ENCODE results near the gene AGFG2. TPM values are rescaled to one million over a fixed set of nuclear protein-coding genes. Genes with fewer than 3 reads are reported as not detected.
"Not testable (repeated sequence)": the region's sequence is repeated elsewhere in the genome, so short reads cannot be mapped to it uniquely, and the experiment has no call there.

Gene AGFG2
- total RNA-seq, 1 experiment from 2014 or later: 42.3 TPM

DNA sequence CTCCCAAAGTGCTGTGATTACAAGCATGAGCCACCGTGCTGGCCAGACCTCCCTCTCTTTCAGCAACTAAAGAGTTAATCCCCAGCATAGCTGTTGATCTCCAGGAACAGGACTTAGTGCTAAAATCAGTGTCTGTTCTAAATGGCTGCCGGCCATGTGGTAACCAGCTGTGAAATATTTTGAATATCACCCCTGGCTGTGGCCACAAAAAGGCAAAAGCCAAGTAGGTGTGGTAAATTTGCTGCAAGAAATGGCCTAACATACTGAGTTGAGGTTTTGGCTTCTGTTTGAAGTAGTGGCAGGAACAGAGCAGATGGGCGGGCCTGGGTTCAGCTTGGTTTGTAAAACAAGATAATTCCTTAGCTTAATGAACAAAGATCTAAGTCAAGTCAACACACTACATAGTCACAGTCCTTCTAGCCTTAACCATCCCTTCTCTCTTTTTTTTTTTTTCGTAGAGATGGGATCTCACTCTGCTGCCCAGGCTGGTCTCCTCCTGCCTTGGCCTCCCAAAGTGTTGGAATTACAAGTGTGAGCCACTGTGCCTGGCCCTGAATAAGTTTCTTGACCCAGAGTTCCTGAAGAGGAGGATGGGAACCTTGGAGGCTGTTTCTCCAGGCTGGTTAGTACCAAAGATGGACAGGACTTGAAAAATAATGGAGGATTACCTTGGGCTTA, 22.7 kb upstream of the AGFG2 start:
- in situ Hi-C loops (cut with HindIII; ENCODE audit: low pct_unique_long_range_greater_than_20kb, low sequenced_read_pairs): no loop called here
- peak; percentile 59 for DNase-seq (ENCODE audit: low read depth)

DNA sequence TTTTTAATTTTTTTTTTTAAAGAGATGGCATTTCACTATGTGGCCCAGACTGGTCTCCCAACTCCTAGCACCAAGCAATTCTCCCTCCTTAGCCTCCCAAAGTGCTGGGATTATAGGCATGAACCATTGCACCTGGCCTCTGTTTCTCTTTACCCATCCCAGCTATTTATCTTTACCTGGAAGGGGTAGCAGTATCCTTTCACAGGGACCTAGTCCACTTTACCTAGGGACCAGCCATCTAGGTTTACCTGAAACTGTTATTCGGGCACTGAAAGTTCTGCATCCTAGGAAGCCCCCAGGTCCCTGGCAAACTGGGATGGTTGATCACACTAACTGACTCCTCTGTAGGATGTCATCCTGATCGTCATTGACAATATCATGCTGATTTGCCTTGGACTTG, 21.7 kb upstream of the AGFG2 start:
- no peak for DNase-seq (ENCODE audit: low read depth)
- in situ Hi-C loops (cut with HindIII; ENCODE audit: low pct_unique_long_range_greater_than_20kb, low sequenced_read_pairs): no loop called here

DNA sequence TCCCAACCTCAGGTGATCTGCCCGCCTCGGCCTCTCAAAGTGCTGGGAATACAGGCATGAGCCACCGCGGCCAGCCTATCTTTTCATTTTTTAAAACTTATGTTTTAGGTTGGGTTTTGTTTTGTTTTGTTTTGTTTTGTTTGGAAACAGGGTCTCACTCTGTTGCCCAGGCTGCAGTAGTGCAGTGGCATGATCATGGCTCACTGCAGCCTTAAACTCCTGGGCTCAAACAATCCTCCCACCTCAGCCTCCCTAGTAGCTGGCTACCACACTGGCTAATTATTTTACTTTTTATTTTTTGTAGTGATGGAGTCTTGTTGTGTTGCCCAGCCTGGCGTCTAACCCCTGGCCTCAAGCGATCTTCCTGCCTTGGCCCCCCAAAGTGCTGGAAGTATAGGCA, 19.4 kb upstream of the AGFG2 start:
- no peak for DNase-seq (ENCODE audit: low read depth)
- in situ Hi-C loops (cut with HindIII; ENCODE audit: low pct_unique_long_range_greater_than_20kb, low sequenced_read_pairs): no loop called here

DNA sequence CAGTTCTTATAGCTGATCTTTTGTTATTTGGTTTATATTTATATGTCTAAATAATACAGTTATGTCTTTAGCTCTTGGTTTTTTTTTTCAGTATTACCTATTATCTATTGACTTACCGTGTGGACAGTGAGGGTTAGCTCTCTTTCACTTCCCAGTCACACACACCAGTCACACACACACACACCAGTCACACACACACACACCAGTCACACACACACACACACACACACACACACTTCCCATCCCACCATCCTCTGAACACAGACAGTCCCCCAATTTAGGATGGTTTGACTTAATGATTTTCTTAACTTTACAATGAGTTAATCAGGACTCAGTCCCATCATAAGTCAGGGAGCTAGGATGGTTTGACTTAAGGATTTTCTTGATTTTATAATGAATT, 18.9 kb upstream of the AGFG2 start:
- in situ Hi-C loops (cut with HindIII; ENCODE audit: low pct_unique_long_range_greater_than_20kb, low sequenced_read_pairs): no loop called here
- no peak for DNase-seq (ENCODE audit: low read depth)

DNA sequence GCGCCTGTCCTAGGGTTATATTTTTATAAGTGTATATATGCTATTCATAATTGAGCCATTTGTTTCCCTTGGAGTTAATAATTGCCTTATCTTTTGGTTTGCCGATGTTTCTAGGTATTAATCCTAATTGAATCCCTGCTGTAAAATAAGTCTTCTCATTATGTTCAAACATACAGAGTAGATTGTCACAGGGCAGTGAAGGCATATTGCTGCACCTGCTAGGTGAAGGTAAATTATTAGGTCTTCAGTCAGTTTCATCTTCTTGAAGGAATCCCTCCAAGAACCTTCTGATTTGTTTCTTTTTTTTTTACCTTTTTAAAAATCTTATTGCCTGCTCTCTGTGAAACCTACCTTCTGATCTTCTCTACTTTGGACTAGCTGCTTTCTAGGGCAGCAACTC, 17.9 kb upstream of the AGFG2 start:
- in situ Hi-C loops (cut with HindIII; ENCODE audit: low pct_unique_long_range_greater_than_20kb, low sequenced_read_pairs): no loop called here
- no peak for DNase-seq (ENCODE audit: low read depth)

DNA sequence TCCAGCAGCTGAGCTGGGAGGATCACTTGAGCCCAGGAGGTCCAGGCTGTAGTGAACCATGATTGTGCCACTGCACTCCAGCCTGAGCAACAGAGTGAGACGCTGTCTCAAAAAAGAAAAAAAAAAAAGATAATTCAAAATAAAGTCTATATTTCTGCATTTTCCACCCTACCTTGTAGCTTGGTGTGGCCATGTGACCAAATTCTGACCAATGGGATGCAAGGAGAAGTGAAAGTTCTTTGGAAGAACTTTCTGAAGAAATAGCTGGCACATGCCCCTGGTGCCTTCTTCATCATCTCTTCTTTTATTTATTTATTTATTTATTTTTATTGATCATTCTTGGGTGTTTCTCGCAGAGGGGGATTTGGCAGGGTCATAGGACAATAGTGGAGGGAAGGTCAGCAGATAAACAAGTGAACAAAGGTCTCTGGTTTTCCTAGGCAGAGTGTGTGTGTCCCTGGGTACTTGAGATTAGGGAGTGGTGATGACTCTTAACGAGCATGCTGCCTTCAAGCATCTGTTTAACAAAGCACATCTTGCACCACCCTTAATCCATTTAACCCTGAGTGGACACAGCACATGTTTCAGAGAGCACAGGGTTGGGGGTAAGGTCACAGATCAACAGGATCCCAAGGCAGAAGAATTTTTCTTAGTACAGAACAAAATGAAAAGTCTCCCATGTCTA, 17.0 kb upstream of the AGFG2 start:
- in situ Hi-C loops (cut with HindIII; ENCODE audit: low pct_unique_long_range_greater_than_20kb, low sequenced_read_pairs); DNase-seq (ENCODE audit: low read depth): not testable (repeated sequence)

DNA sequence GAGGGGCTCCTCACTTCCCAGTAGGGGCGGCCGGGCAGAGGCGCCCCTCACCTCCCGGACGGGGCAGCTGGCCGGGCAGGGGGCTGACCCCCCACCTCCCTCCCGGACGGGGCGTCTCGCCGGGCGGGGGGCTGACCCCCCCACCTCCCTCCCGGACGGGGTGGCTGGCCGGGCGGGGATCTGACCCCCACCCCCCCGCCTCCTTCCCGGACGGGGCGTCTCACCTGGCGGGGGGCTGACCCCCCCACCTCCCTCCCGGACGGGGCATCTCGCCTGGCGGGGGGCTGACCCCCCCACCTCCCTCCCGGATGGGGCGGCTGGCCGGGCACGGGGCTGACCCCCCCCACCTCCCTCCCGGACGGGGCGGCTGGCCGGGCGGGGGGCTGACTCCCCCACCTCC, 15.8 kb upstream of the AGFG2 start:
- DNase-seq (ENCODE audit: low read depth); in situ Hi-C loops (cut with HindIII; ENCODE audit: low pct_unique_long_range_greater_than_20kb, low sequenced_read_pairs): not testable (repeated sequence)

DNA sequence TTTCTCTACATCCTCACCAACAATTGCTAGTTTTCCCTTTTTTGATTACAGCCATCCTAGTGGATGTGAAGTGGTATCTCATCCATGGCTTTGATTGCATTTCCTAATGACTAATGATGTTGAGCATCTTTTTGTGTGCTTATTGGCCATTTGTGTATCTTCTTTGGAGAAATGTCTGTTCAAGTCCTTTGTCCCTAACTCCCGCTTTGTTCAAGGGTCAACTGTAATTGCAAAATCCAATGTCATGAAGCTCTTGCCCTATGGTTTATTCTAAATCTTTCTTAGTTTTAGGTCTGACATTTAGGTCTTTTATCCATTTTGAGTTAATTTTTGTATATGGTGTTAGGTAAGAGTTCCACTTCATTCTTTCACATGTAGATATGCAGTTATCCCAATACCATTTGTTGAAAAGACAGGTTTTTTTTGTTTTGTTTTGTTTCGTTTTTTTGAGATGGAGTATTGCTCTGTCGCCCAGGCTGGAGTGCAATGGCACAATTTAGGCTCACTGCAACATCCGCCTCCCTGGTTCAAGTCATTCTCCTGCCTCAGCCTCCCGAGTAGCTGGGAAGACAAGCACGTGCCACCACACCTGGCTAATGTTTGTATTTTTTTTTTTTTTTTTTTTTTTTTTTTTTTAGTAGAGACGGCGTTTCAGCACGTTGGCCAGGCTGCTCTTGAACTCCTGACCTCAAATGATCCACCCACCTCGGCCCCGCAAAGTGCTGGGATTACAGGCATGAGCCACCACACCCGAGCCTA, 10.7 kb upstream of the AGFG2 start:
- in situ Hi-C loops (cut with HindIII; ENCODE audit: low pct_unique_long_range_greater_than_20kb, low sequenced_read_pairs); DNase-seq (ENCODE audit: low read depth): not testable (repeated sequence)

DNA sequence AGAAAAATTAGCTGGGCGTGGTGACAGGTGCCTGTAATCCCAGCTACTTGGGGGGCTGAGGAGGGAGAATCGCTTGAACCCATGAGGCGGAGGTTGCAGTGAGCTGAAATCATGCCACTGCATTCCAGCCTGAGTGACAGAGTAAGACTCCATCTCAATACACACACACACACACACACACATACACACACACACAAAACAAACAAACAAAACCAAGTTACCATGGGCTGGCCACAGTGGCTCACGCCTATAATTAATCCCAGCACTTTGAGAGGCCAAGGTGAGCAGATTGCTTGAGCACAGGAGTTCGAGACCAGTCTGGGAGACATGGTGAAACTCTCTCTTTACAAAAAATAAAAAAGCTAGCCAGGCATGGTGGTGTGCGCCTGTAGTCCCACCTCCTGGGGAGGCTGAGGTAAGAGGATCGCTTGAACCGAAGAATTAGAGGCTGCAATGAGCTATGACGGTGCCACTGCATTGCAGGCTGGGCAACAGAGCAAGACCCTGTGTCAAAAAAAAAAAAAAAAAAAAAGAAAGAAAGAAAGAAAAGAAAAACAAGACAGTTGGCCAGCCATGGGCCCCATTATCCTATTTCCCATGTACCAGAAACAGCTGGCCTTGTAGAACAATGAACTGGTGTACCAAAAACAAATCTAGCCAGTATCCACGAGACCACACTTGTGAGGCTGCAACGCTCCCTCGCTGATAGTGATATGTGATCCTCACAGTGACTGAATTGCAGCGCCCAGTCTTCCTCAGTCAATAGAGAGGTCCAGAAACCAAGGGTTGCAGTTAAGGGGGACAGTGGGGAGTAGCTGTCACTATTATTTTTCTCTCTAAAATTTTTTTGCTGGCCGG, 6.6 kb upstream of the AGFG2 start:
- no peak for DNase-seq (ENCODE audit: low read depth)
- in situ Hi-C loops (cut with HindIII; ENCODE audit: low pct_unique_long_range_greater_than_20kb, low sequenced_read_pairs): no loop called here

DNA sequence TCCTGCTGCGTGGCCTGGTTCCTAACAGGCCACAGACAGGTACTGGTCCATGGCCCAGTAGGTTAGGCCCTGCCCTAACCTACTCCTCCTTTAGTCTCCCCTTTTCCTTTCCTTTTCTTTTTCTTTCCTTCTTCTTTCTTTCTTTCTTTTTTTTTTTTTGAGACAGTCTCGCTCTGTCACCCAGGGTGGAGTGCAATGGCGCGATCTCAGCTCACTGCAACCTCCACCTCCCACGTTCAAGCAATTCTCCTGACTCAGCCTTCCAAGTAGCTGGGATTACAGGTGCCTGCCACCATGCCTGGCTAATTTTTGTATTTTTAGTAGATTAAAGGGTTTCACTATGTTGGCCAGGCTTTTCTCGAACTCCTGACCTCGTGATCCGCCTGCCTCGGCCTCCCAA, 3.0 kb upstream of the AGFG2 start:
- in situ Hi-C loops (cut with HindIII; ENCODE audit: low pct_unique_long_range_greater_than_20kb, low sequenced_read_pairs); DNase-seq (ENCODE audit: low read depth): not testable (repeated sequence)

DNA sequence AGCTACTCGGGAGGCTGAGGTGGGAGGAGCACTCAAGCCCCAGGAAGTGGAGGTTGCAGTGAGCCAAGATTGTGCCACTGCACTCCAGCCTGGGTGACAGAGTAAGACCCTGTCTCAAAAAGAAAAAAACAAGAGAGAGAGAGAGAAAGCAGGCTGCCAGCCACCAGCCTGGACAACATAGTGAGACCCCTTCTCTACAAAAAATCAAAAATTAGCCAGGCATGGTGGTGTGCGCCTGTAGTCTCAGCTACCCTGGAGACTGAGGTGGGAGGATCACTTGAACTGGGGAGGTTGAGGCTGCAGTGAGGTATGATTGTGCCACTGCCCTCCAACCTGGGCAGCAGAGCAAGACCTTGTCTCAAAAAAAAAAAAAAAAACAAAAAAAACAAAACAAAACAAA, 2.3 kb upstream of the AGFG2 start:
- in situ Hi-C loops (cut with HindIII; ENCODE audit: low pct_unique_long_range_greater_than_20kb, low sequenced_read_pairs); DNase-seq (ENCODE audit: low read depth): not testable (repeated sequence)

DNA sequence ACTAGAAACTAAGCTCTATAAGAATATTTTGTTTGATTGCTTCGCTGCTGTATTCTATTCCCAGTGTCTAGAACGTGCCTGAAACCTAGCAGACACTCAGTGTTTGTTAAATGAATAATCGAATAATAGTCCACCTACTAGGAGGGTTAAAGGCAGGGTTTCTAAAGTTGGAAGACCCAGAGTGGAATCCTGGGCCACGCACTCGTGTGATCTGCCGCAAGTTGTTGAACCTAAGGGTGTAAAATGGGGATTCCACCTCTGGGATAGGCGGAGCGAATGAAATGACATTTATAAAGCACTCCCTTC, 702 bp upstream of the AGFG2 start:
- DNase-seq (ENCODE audit: low read depth): no peak

DNA sequence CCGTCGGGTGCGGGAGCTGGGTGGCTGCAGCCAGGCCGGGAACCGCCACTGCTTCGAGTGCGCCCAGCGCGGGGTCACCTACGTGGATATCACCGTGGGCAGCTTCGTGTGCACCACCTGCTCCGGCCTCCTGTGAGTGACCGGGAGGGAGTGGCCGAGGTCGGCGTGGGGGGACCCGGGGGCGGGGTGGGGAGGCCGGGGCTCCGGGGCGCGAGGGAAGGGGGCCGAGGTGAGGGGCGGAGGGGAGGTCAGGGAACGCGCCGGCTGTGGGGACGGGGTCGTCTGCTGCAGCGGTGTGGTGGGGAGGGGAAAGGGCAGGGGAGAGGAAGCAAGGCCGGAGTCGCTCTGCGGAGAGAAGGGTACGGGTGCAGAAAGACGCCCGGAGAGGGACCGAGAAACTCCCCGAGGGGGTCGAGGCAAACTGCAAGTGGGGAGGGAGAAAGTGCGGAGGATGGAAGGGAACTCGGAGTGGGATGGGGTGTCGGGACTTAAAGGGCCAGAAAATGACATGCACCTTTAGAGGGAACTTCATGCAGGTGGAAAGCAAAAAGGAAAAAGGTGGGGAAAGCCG, 518 bp downstream of the AGFG2 start:
- in situ Hi-C loops (cut with HindIII; ENCODE audit: low pct_unique_long_range_greater_than_20kb, low sequenced_read_pairs): no loop called here

More for the DNA sequence above, 702 bp upstream of the AGFG2 start:
- in situ Hi-C loops (cut with HindIII; ENCODE audit: low pct_unique_long_range_greater_than_20kb, low sequenced_read_pairs): no loop called here

DNA sequence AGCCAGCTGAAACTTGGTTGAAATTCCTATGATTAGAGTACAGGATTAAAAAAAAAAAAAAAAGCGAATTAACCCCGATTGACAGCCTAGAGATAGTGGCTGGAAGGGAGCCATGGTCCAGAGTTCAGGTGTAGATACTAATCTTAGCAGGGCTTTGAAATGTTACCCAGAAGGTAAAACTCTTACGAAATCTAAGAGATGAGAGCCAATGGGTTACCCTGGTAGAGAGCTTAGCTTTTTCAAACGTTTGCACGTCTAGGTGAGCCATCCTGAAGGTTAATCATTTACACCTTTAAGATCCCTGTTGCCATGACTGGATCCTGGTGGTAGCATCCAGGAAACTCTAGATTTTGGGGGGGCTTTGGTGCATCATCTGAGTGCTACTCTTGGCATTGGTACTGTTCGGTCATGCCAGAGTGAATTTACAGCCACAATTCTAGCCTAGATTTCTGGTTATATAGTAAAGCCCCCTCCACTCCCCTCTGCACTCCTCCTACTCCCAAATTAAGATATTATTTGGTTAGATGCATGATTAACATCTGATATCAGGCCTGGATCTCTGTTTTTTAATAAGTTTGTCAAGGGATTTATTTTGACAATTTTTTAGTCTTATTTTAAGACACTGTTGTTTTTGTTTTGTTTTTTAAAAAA, 1.2 kb downstream of the AGFG2 start:
- in situ Hi-C loops (cut with HindIII; ENCODE audit: low pct_unique_long_range_greater_than_20kb, low sequenced_read_pairs): no loop called here
- peak; percentile 48 for DNase-seq (ENCODE audit: low read depth)

More for the DNA sequence above, 518 bp downstream of the AGFG2 start:
- DNase-seq (ENCODE audit: low read depth): no peak

DNA sequence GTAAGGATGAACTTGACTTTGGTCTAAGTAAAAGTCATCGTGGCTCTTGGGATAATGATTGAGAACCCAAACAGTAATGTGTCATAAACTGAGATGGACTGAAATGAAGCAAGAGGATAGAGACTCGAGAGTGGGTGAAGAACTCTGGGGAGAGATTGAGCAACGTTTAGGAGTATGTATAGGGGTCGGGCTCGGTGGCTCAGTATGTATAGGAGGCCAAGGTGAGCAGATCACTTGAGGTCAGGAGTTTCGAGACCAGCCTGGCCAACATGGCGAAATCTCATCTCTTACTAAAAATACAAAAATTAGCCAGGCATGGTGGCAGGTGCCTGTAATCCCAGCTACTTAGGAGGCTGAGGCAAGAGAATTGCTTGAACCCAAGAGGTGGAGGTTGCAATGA, 2.3 kb downstream of the AGFG2 start:
- in situ Hi-C loops (cut with HindIII; ENCODE audit: low pct_unique_long_range_greater_than_20kb, low sequenced_read_pairs); DNase-seq (ENCODE audit: low read depth): not testable (repeated sequence)

DNA sequence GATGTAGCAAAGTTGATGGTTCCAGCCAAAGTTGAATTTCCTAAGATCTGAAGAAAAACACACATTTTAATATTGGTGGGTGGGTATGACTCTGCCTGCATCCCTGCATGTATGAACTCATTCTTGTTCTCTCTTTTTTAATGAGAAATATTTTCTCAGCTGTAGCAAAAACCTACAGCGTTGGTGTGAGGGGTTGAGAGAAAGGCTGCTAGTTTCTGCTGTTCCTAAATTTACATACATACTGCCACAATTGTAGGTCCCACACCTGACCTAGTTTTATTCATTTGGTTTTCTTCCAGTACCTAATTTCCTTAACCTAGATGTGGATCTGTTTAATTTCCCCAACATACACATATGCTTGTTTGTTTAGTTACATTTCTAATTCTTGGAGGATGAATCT, 4.6 kb downstream of the AGFG2 start:
- in situ Hi-C loops (cut with HindIII; ENCODE audit: low pct_unique_long_range_greater_than_20kb, low sequenced_read_pairs): no loop called here
- DNase-seq (ENCODE audit: low read depth): no peak

DNA sequence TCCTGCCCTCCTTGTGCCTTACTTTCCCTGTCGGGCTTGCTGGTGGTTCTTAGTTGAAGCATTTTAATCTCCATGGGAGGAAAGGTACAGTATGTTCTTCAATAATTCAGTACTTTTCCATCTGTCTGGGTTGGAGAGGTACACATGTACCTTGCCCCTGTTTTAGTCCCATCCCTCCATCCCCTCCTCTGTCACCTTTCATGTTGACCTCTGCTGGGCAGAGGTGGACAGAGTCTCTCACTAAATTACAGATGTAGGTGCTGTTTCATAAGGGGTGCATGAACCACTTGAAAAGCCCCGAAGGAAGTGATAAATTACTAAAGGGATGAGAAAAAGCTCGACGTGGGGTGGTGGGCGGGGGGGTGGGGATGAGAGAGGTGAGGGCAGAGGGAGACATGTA, 5.4 kb downstream of the AGFG2 start:
- no peak for DNase-seq (ENCODE audit: low read depth)
- in situ Hi-C loops (cut with HindIII; ENCODE audit: low pct_unique_long_range_greater_than_20kb, low sequenced_read_pairs): no loop called here

DNA sequence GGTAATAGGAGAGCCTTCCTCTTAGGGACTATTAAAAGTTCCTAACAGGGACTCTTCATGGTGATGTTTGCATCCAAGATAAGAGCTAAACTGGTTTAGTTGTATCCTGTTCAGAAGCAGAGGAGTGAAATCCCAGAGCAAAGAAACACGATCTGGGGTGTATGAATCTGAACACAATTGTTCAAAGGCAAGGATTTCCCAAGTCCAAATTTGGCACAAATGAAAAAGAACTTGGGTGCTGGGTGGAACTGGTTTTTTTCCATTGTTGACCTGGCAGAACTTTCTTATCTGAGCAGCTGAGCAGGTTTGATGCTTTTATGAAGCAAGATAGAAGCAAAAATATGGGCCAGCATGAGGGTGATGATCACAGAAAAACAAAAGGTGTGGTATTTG, 6.0 kb downstream of the AGFG2 start:
- no peak for DNase-seq (ENCODE audit: low read depth)
- in situ Hi-C loops (cut with HindIII; ENCODE audit: low pct_unique_long_range_greater_than_20kb, low sequenced_read_pairs): no loop called here
